Adrenal gland (tissue), 12 donors: ENCODE data around the gene LOXHD1. TPM values are rescaled to one million over a fixed set of nuclear protein-coding genes. Genes with fewer than 3 reads are reported as not detected.

ENCODE experiments used
- DNase-seq, 7 donors: peaks; one replicate each; pipeline ENCODE4 v3.0.0-alpha.2; 2019 to 2020
- H3K27ac ChIP-seq, 5 donors: fragments of 200-600 bp; sonication (generic) in 4 of 5; 1 replicate in 3 of 5; 2 replicates in 2 of 5; pipeline versions ENCODE4 v1.5.1 to v1.8.0; 2016 to 2020; ENCODE audit warnings: mild to moderate bottlenecking in 1 of 5
- H3K27me3 ChIP-seq: fragments of 200-600 bp; 2 replicates; pipeline ENCODE4 v1.8.0; 2021
- H3K36me3 ChIP-seq, 2 donors: fragments of 200-600 bp; replicated peaks in 1 of 2; 1 replicate in 1 of 2; 2 replicates in 1 of 2; pipeline versions ENCODE4 v1.5.1 to v1.8.0; 2018 to 2022
- H3K4me1 ChIP-seq, 2 donors: fragments of 200-600 bp; replicated peaks in 1 of 2; 1 replicate in 1 of 2; 2 replicates in 1 of 2; pipeline versions ENCODE4 v1.5.1 to v1.8.0; 2018 to 2021
- H3K4me3 ChIP-seq, 4 donors: fragments of 200-600 bp; sonication (generic) in 3 of 4; one replicate each; pipeline ENCODE4 v1.5.1; 2016 to 2018
- H3K9me3 ChIP-seq, 3 donors: fragments of 200-600 bp; sonication (generic) in 1 of 3; replicated peaks in 1 of 3; 1 replicate in 2 of 3; 2 replicates in 1 of 3; pipeline versions ENCODE4 v1.5.1 to v1.8.0; 2016 to 2021
- CTCF ChIP-seq, 6 experiments: fragments of 450-650 bp in 4 of 6; fragments of 200-600 bp in 2 of 6; sonication (generic) in 1 of 6; IDR thresholded peaks; 1 replicate in 5 of 6; 2 replicates in 1 of 6; pipeline versions ENCODE4 v1.5.1 to v1.8.0; 2016 to 2021; ENCODE audit warnings: antibody characterized with exemption in 6 of 6, mild to moderate bottlenecking in 2 of 6, moderate library complexity in 1 of 6
- POLR2A ChIP-seq, 2 donors: fragments of 450-650 bp; IDR thresholded peaks; one replicate each; pipeline ENCODE4 v1.6.1; 2017; ENCODE audit warnings: antibody characterized with exemption in 2 of 2, mild to moderate bottlenecking in 2 of 2, moderate library complexity in 1 of 2
- WGBS, 4 donors: extraction: QIAGEN DNeasy Blood & Tissue Kit in 2 of 4; methylation state at CpG; one replicate each; pipeline versions ENCODE4 v1.1.5 to v1.1.7; 2013 to 2017; 5-methylcytosine and 5-hydroxymethylcytosine counted together
- intact Hi-C, 2 donors: fragments of 100-400 bp; cut with DNase I; formaldehyde crosslinking; loops; one replicate each; pipeline versions ENCODE4 v1.14.1 to v1.15.0; 2022 to 2023
- polyA plus RNA-seq, 3 donors: library from polyadenylated mRNA; stranded (reverse); fragments of 200-250 nt in 2 of 3; fragments of 350-450 nt in 1 of 3; fragmentation: Illumina TruSeq in 1 of 3; extraction: RNeasy Lipid Tissue Mini Kit (QIAGEN cat#74804) in 1 of 3; gene quantifications; one replicate each; pipeline ENCODE4 v1.2.3, GENCODE V29; 2013 to 2014
- total RNA-seq, 9 donors: library from RNA; depleted of rRNA in 4 of 9; stranded (reverse); fragments of >200 nt in 4 of 9; fragments of 120-200 nt in 1 of 9; fragmentation: NEBNext Ultra II Directional in 1 of 9; extraction: Animal tissue kit (Norgen Biotek cat#: 25700) in 1 of 9; gene quantifications; one replicate each; pipeline versions ENCODE4 v1.1.0 to v1.2.4, GENCODE V29; 2013 to 2023
- donor health status: healthy with polysubstance abuse.
- donor health status: Bipolar disorder and iron deficiency.
- donor health status: DM: yes; HTN: yes; CAD: no.
- donor health status: DM: no; HTN: no; CAD: no.
- donor health status: DM: no; HTN: no; CAD: no.
- donor health status: DM: yes; HTN: yes; CAD: no.

The LOXHD1 gene
- total and polyA plus RNA-seq, 12 donors = 0.08 to 0.30 (median 0.16) TPM; not detected in 7

- H3K27ac ChIP-seq = no peak overlapping the region
- 65 to 72% (median 69%) methylated on average over 4 of the region's 4 CpGs for WGBS, 4 donors
- intact Hi-C loops = loop anchor here in 1 of 2 donors (10.0 kb wide), 2 partner anchors 366 to 496 kb away; no protein-coding TSS in a partner anchor
- no peaks in the 10 kb centered on the region for H3K27me3 ChIP-seq
- H3K4me3 ChIP-seq = no peak overlapping the region
- H3K36me3 ChIP-seq = no peaks in the 10 kb centered on the region
- no peaks in the 10 kb centered on the region for H3K4me1 ChIP-seq
- DNase-seq = no peak
- H3K9me3 ChIP-seq = no peaks in the 10 kb centered on the region
- TF ChIP-seq POLR2A (IDR thresholded peaks at IDR 0.05) (no peak), CTCF (IDR thresholded peaks at IDR 0.05) (no peak)
Measured at GRCh38 chr18:46650681-46651080, 6.3 kb downstream of the LOXHD1 start.

GRCh38 chr18:46649071-46649862, 7.8 kb downstream of the LOXHD1 start:
- Histone ChIP-seq H3K36me3 (no peaks in the 10 kb centered on the region), H3K4me1 (no peaks in the 10 kb centered on the region), H3K9me3 (no peaks in the 10 kb centered on the region), H3K4me3 (no peak overlapping the region), H3K27ac (no peak overlapping the region), H3K27me3 (no peaks in the 10 kb centered on the region)
- TF ChIP-seq POLR2A (IDR thresholded peaks at IDR 0.05) = no peak
- TF ChIP-seq CTCF (IDR thresholded peaks at IDR 0.05) = no peak
- WGBS, 4 donors = 74 to 86% (median 84%) methylated on average over 10 to 12 of the region's 12 CpGs
- intact Hi-C loops = no loop called here
- no peak for DNase-seq

GRCh38 chr18:46646468-46646867, 10.6 kb downstream of the LOXHD1 start:
- H3K9me3 ChIP-seq = no peaks in the 10 kb centered on the region
- intact Hi-C loops = no loop called here
- TF ChIP-seq CTCF (IDR thresholded peaks at IDR 0.05) (no peak), POLR2A (IDR thresholded peaks at IDR 0.05) (no peak)

GRCh38 chr18:46642561-46642960, 14.5 kb downstream of the LOXHD1 start:
- 76 to 90% (median 87%) methylated on average over 4 to 5 of the region's 5 CpGs for WGBS, 4 donors
- Histone ChIP-seq H3K27ac (no peak overlapping the region), H3K4me1 (no peaks in the 10 kb centered on the region), H3K4me3 (no peak overlapping the region), H3K27me3 (no peaks in the 10 kb centered on the region), H3K36me3 (no peaks in the 10 kb centered on the region), H3K9me3 (no peaks in the 10 kb centered on the region)
- intact Hi-C loops = no loop called here
- TF ChIP-seq POLR2A (IDR thresholded peaks at IDR 0.05) = no peak
- TF ChIP-seq CTCF (IDR thresholded peaks at IDR 0.05) = no peak
- no peak for DNase-seq

More at GRCh38 chr18:46646468-46646867, 10.6 kb downstream of the LOXHD1 start:
- no peak for DNase-seq
- H3K27me3 ChIP-seq = no peaks in the 10 kb centered on the region
- WGBS, 4 donors = 80 to 91% (median 85%) methylated on average over 7 of the region's 7 CpGs
- H3K4me3 ChIP-seq = no peak overlapping the region
- H3K27ac ChIP-seq = no peak overlapping the region
- H3K36me3 ChIP-seq = no peaks in the 10 kb centered on the region
- no peaks in the 10 kb centered on the region for H3K4me1 ChIP-seq
